ENCODE results near the gene NEK6.

NEK6 gene

DNA sequence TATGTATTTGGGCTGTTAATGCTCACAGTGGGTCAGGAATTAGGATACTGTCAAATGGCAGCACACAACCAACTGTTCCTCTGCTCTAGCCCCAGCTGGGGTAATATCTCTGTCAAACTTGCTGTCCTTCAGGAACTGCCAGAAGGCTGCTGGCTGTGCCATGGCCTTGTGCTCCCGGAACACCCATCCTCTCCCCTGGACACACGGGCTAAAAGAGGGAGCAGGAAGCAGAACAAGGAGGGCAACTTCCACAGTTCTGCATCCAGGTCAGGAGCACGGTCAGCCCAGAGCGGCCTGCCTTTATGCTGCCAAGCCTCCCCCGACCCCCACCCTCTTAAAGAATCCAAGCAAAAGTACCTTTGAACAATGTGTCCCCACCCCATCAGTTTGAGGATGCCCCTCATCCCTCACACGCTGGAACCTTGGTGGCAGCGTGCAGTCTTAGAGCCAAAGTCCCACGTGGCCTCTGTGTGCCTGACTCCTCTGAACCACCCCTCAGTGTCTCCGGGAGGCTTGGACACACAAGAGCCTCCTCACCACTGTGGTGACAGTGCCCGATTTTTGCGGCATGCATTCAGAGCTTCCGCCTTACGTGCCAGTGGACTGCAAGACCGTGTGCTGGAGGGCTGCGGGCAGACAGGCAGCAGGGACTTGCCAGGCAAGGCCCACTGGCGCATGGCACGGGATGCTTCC is 96.7 kb downstream of the NEK6 start:
- DNase-seq (ENCODE audit: low read depth) = no peak

DNA sequence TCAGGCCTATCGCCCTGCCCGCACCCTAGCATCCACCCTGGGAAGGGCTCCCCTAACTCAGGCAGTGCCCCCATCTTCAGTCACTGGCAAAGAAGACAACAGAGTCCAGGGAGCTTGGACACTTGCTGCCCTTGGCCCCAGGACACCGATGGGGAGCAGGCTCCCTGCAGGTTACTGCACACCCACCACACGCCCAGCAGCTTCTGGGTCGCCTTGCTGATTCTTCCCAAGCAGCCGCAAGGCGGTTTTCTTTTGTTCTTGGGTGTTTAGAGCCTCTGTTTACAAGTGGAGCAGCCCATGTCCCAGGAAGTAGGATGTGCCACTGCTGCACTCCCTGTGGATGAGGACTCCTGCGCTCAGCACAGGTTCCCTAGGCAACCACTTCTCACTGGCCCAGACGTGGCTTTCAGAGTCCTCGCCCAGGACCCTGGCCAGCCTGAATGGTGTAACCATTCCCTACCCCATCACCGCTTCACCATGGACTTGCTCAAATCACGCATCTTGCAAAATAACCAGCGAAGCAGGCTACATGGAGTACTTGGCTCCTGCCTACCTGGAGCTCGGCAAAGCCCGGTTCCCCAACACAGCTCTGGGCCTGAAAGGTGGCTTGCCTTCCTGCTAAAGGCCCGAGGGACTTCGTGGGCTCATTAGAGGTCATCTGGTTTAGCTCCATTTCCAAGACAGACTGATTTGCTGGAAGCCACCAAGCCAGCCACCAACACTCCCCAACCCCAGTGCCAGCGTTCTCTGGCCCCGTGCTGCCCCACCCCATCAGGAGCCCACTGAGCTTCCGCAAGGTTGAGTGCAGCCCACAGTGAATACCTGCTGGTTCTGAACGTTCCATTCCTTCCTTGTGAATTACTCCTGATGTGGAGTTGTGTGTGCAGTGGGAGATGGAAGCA is 97.5 kb downstream of the NEK6 start:
- no peak for DNase-seq (ENCODE audit: low read depth)

DNA sequence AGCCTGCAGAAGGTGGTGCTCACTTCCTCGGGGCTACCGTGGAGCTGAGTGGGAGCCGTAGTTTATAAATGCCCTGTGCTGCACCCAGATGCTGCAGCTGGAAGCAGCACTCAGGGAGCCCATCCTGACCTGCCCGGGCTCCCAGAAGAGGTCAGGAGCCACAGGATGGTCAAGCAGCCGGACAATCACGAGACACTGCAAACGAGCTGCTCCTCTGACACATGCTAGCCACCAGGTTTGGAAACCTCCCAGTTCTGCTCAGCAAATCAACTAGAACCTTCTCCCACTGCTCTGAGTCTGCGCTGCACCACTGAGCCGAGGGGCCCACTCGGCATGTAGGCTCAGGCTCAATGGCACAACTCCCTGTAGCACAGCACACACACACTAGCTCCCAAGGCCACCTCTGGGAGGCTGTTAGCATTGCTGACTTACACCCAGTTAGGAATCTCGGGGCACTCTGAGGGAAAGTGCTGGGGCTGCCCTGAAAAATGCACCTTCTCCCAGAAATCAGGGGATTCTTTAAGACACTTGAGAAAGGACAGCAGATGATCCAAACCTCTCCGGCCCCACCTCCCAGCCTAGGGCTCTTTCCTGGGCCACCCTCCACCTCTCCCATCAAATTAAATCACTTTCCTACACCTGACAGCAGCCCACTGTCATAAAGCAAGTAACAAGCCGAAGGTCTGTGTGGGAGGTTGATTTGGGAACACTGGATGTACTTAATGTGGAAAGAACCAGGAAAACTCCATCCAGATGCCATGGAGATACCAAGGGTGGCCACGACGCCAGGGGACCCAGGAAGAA is 98.4 kb downstream of the NEK6 start:
- no peak for DNase-seq (ENCODE audit: low read depth)

DNA sequence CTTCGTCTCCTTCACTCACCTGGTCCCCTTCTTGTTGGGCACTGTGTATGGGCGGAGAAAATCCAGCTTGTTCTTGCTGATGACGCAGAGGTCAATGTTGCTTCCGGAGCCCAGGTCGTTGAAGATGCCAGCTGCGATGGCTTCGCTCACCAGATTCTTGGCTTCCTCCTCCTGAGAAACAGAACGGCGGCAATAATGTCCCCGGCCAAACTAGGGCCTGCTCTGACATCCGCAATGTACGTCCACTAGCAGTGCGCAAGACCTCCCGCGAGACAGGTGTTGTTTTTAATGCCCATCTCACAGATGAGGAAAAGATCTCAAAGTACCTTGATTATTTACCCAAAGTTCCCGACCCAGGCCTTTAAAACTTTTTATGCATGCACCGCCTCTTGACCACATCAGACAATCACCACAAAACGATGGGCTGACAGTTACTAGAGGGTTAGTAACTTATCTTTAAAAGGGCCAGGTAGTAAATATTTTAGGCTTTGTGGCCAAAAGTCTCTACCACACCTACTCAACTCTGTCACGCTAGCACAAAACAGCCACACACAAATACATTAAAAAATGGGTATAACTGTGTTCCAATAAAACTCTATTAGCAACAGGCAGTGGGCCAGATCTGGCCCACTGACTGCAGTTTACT is 99.1 kb downstream of the NEK6 start:
- no peak for DNase-seq (ENCODE audit: low read depth)

DNA sequence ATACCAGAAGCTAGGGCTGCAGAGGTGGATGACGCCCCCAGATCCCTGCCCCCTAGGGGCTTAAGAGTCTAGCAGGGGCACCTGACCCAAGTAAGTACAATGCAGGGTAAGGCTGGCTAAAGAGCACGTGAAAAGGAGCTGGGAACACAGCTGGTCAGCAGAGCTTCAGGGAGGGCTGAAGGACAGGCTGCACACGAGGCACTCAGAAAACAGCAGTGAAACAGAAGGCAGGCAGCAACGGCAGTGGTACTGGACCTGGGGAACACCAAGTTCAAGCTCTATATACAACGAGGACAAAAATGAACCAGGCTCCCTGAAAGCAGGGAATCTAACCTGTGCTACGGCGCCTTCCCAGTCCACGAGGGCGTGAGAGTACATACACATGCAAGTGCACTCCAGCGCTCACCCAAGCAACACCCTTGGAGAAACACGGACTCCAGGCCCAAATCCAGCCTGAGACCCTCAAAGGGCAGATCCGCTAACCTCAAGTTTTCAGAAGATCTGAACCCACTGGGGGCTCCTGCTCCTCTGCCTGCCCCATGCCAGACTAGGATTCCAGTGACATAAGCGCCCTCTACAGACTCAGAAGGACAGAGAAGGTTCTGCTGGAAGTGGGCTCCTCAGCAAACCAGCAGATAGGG is 100.1 kb downstream of the NEK6 start:
- DNase-seq (ENCODE audit: low read depth) = no peak

DNA sequence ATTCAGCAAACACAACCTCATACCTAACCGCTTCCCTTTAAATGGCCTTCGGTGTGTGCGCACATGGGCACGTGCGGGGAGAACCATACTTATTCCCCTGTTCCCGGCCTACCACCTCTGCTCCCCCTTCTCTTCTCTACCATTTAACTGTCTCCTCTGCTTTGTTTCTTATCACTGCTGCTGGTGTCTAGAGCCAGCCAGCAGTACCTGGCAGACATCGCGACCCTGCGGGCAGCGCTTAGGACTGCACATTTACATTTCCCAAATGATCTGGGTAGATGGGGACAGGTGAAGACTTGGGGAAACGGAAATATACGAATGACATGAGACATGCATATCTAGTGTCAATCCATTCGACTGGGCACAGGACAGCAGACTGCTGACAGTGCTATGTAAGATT is 100.9 kb downstream of the NEK6 start:
- no peak for DNase-seq (ENCODE audit: low read depth)

DNA sequence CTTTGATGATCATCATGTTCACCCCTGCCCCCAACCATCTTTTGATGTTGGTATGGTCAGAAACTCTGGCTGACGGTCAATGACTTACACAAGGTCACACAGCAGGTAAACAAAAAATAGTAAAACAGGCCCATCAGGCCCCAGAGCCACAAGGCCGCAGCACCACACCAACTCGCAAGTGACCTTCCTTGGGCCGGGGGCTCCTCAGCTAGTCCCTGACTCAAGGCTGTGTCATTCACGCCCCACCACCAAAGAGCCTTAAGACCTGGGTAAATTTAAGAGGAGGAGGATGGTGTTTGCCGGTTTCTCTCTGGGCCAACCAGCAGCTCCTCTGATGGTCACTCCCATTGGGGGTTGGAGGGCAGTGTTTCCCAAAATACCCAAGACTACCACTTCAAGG is 101.7 kb downstream of the NEK6 start:
- no peak for DNase-seq (ENCODE audit: low read depth)

DNA sequence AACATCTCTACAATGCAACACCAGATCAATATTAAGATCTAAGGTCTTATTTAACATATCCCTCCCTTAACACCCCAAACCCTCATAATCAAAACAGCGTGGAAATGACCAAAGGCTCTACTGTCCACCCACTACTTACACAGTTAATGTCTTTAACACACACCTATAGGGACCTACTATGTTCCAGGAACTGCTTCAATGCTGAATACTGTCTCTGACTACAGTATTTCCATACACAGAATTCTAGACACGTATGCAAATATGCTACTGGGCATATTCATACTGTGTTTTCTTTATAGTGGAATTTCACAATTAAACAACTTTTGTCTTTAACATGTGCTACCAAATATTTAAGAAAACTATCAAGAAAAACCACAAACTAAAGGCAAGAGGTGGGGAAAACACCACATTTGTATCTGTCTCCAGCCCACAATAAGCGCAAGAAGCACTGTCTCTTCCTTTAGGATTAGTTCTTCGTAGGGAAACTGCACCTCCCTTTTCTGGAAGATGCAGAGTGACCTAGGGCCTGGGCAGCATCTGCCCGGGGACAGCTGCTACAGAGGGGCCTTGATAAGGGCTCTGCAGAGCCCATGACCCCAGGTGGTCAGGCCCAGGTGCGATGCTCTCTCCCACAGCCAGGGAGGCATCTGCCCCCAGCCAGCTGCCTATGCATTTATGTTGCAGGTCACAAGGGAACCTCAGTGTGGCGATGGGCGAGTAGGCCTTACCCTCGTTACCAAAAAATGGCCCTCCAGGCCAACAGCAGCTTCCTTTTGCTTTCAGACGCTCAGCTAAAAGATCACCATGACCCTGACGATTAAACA is 102.3 kb downstream of the NEK6 start:
- DNase-seq (ENCODE audit: low read depth) = no peak

DNA sequence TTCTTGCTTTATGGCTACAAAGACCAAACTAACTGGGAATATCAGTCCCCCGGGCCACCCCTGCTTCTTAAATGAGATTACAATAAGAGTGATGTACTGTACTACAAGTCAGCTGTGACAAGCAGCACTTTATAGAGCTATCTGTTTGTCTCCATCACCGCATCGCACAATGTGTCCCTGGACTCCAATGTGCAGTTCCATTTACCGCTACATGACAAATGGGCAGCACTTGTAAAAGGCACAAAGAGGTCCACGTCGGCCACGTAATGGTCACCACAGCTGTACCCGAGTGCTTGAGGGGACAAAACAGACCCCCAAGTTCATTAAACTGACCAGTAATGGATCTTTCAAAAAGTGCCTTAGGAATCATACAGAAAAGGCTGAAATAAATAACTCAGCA is 103.4 kb downstream of the NEK6 start:
- no peak for DNase-seq (ENCODE audit: low read depth)

DNA sequence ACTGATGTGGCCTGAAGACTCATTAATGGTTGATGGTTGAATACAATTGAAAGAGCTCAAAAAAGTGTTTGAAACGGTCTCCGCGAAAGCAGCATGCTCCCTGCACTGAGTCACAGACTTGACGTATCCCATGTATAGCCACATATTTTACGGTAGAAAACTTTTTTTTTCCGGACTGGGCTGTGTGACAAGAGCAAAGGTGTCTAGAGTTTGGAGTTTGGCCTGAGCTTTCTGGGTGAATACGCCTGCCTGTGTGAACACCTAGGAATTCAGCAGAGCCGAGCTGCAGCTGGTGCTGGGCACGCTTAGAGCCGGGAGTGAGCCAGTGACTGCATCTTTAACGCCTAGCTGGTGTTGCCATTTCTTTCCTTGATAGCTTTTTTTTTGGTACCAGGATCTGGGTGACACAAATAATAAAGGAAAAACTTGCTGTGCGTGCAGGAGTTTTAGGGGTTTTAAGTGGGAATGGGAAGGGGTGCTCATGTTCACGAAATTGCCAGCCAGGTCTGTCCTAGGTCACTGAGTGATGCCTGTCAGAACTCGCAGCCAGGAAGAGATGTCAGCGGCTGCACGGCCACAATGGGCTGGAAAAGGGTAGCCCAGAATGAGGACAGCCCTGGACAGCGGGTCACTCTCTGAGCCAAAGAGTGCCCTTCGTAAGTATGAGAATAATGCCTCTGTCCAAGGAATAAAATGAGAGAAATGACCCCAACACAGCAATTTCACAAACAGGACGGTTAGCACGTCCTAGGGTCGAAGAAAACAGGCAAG is 105.8 kb downstream of the NEK6 start:
- no peak for DNase-seq (ENCODE audit: low read depth)

DNA sequence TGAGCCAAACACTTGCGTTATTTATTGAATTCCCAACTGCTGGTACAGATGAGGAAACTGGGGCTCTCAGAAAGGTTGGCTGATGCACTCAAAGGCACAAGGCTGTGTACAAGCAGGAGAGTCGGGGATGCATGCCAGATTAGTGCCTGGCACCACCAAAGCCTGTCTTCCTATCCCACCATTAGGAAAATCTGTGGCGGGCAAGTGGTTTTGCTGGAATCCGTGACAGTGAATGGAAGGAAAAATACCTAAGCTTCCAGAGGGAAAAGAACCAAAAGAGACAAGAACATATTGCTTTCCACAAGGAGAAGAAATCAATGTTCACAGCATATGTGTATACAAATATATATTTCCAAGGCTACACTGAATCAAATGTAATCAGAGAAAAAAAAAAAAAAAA is 106.4 kb downstream of the NEK6 start:
- DNase-seq (ENCODE audit: low read depth) = no peak

DNA sequence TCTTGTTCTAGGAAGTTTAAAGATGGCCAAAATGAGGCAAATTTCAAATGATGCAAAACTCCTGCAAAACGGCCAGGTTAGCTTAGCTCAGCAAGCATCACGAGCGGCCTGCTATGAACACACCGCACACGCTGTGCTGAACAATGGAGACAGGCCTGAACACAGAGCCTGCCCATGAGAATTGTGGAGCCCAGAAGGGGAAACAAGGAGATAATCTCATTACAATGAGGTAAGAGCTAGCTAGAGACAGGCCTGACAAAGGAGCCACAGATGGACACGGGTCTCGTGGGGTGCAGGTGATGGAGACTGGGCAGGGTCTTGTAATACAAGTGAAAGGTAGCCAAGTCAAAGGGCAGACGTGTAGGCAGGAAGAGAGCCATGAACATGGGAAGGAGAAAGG is 107.3 kb downstream of the NEK6 start:
- no peak for DNase-seq (ENCODE audit: low read depth)

DNA sequence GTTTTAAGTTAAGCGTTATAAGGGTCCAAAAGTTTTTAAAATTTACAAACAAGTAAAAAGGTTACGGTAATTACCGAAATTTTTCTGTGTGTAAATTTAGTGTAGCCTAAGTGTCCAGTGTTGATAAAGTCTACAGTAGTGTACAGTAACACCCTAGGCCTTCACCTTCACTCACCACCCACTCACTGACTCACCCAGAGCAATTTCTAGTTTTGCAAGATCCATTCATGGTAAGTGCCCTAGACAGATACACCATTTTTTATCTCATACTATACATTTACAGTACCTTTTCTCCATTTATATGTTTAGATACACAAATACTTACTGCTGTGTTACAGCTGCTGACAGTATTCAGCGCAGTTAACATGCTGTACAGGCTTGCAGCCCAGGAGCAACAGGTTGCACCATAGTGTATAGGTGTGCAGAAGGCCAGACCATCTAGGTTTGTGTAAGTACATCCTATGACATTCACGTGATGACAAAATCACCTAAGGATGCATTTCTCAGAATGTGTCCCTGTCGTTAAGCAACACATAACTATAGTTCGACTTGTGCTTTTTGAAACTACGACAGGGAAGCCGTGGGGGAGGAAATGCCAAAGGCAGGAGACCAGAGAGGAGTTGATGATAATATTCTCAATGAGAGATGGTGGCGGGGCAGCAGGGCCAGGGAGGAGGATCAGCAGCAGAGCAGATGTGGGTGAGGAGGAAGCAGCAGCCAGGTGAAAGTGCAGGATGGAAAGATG is 108.9 kb downstream of the NEK6 start:
- DNase-seq (ENCODE audit: low read depth) = no peak

DNA sequence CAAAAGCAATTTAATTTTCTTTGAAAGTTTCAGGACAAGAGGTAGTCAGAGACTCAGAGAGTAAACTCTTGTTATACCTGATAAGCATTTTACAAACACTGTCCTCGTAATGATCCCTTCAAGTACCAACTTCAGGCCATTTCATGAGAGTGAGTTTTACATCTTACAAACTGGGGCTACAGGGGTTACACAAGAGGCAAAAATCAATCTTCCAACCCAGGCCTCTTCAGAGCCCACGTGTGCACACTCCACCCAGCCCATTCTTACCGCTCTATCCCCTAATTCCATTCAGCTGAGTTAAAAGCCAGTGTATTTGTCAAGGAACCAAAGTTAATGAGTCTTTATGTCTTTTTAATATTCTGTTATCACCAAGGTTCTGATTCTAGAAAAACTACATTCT is 110.9 kb downstream of the NEK6 start:
- DNase-seq (ENCODE audit: low read depth) = no peak

DNA sequence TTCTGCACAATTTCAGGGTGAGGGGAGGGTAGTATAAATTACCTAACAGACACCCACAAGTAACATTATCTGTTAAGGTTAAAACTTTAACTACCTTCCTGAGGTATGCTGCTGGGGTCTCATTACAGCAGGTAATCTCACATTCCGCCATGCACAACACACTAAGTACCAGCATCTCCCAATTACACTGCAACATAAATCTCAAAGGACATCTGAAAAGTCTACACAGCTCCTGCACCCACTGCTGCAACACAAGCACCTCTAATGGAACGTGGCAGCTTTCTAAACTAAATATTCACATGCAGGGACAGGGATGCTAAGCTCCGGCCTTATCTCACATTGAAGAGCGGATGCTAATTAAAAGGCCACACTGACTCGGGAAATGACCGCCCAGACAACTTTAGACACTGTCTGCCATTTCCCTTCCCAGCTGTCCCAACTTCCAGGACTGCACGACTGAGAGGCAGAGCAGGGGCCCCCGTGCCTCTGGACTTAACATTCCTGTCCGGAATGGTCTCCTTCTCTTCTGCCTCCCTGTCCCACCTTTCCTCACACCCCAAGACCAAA is 111.6 kb downstream of the NEK6 start:
- DNase-seq (ENCODE audit: low read depth) = no peak

DNA sequence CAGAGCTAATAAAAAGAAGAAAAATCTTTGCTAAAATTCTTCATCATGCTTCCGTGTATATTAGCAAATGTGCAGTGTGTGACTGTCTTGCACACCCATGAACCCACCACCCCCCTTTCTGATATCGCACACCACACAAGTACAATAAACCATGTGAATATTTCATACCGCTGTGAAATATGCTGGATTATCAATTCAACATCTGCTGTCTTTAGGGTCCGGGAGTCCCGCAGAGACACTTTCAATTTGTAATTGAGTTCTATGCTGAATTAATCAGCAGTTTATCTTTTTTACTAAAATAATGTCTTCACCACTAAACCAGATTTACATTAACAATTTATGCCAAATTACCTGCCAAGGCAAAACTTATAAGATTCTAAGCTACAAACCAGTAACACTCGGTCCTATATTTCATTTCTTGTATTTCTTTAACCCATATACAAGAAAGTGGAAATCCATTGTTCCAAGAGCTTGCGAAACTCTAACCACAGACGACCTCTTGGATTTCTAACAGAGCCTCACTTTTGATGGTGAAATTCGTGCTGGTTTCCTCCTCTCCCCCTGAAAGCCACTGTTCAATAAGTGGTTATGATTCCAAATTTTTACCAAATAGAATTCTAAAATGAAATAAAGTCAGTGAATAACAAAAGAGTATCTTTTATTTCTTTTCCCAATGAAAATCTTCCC is 113.3 kb downstream of the NEK6 start:
- DNase-seq (ENCODE audit: low read depth) = no peak

DNA sequence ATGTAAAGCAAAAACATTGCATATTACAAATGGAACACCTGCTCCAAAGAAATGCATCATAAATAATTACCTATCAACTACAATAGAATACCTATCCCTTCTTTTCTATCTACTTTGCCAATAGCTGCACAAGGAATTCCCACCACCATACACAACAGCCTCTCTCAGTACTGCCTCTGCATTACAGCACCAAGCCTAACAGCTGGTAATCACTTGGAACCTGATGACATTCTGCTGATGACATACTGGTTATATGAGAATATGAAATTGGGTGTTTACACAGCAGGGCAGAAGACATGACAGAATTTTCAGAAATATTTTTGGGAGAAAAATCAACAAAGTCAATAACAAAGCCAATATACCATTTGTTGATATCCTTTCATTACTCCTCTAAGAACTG is 114.3 kb downstream of the NEK6 start:
- no peak for DNase-seq (ENCODE audit: low read depth)

DNA sequence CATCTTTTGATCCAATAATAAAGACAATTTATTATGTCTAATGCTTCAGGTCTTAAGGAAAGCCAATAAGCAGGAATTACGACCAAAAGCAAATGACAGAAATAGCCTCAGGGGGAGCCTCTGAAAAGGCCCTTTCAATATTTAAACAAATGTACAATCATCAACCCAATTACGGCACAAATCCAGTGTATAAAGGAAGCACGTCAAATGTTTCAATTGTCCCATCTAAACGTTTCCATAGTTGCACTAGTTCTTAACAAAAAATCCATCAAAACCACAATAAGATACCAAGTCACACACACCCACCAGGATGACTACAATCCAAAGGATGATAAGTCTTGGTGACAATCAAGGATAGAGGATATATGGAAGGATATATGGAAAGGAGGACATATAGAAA is 115.6 kb downstream of the NEK6 start:
- no peak for DNase-seq (ENCODE audit: low read depth)
